ENCODE results near the gene STRIT1.
"Not testable (repeated sequence)": the region's sequence is repeated elsewhere in the genome, so short reads cannot be mapped to it uniquely, and the experiment has no call there.

STRIT1 gene

GRCh38 chr3:155286736-155287135, 6.7 kb downstream of the STRIT1 start:
- no peak for DNase-seq (ENCODE audit: extremely low read depth, low read depth)
- TF ChIP-seq CTCF (IDR thresholded peaks at IDR 0.05; ENCODE audit: low read depth, low read length) = no peak

DNA sequence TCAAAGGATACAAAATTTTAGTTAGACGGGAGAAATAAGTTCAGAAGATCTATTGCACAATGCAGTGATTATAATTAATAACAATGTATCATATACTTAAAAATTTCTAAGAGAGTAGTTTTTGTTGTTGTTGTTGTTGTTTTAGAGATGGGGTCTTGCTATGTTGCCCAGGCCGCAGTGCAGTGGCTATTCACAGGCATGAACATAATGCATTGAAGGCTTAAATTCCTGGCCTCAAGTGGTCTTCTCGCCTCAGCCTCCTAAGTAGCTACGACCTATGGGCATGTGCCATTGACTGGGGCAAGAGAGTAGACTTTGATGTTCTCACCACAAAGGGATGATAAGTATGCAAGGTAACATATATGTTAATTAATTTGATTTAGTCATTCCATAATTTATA, 7.5 kb downstream of the STRIT1 start:
- TF ChIP-seq CTCF (IDR thresholded peaks at IDR 0.05; ENCODE audit: low read depth, low read length) = no peak
- no peak for DNase-seq (ENCODE audit: extremely low read depth, low read depth)

- DNase-seq (ENCODE audit: extremely low read depth, low read depth) = no peak
- TF ChIP-seq CTCF (IDR thresholded peaks at IDR 0.05; ENCODE audit: low read depth, low read length) = no peak
Measured at GRCh38 chr3:155283092-155284056, 10.1 kb downstream of the STRIT1 start.

DNA sequence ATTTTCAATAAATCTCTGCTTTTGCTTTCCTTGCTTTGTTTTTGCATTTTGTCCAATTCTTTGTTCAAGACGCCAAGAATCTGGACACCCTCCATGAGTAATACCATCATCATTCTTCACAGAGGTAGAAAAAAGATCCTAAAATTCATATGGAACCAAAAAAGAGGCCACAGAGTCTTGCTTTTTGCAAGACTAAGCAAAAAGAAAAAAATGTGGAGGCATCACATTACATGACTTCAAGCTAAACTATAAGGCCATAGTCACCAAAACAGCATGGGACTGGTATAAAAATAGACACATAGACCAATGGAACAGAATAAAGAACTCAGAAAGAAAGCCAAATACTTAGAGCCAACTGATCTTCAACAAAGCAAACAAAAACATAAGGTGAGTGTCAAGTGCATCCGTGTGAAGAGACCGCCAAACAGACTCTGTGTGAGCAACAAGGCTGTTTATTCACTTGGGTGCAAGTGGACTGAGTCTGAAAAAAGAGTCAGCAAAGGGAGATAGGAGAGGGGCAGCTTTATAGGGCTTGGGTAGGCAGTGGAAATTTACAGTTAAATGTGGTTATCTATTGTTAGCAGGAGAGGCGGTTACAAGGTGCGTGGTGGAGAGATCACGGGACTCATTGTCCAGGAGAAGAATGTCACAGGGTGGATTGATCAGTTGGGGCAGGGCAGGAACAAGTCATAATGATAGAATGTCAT, 10.9 kb downstream of the STRIT1 start:
- TF ChIP-seq CTCF (IDR thresholded peaks at IDR 0.05; ENCODE audit: low read depth, low read length) = no peak
- no peak for DNase-seq (ENCODE audit: extremely low read depth, low read depth)

GRCh38 chr3:155281912-155282311, 11.6 kb downstream of the STRIT1 start:
- no peak for DNase-seq (ENCODE audit: extremely low read depth, low read depth)
- TF ChIP-seq CTCF (IDR thresholded peaks at IDR 0.05; ENCODE audit: low read depth, low read length) = no peak

GRCh38 chr3:155276089-155276488, 17.4 kb downstream of the STRIT1 start:
- DNase-seq (ENCODE audit: extremely low read depth, low read depth) = not testable (repeated sequence)

DNA sequence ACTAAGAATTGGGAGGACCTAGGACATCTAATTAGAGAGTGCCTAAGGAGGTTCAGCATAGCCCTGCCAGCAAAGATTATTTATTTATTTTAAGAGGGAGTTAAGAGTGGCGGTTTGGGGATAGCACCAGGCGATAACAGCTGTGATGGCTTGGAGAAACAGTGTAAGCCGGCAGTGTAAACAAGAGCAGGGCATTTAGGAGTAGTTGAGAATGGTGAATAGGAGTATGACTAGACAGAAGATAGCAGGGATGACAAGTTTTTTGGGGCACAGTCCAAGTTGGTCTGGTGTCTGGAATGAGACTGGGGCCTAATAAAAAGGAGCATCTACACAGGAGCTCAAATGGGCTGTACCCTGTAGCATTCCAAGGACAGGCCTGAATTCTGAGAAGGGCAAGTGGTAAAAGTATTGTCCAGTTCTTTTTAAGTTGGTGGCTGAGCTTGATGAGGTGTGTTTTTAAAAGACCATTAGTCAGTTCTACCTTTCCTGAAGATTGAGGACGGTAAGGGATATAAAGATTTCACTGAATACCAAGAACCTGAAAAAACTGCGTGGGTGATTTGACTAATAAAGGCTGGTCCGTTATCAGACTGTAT, 18.2 kb downstream of the STRIT1 start:
- not testable (repeated sequence) for DNase-seq (ENCODE audit: extremely low read depth, low read depth)

DNA sequence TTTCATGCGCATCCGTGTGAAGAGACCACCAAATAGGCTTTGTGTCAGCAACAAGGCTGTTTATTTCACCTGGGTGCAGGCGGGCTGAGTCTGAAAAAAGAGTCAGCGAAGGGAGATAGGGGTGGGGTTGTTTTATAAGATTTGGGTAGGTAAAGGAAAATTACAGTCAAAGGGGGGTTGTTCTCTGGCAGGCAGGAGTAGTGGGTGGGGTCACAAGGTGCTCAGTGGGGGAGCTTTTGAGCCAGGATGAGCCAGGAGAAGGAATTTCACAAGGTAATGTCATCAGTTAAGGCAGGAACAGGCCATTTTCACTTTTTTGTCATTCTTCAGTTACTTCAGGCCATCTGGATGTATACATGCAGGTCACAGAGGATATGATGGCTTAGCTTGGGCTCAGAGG, 19.0 kb downstream of the STRIT1 start:
- DNase-seq (ENCODE audit: extremely low read depth, low read depth) = not testable (repeated sequence)

All from AG09319 (cell line).